ENCODE measurements around the gene ATP10A.

DNA sequence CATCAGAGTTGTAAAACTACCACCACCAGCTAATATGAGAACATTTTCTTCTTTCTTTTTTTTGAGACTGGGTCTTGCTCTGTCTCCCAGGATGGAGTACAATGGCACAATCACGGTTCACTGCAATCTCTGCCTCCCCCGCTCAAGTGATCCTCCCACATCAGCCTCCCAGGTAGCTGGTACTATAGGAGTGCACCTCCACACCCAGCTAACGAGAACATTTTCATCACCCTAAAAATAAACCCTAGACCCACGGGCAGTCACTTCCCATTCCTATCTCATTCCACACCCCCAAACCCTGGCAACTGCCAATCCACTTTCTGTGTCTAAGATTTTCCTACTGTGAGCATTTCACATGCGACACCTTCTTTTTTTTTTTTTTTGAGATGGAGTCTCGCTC lies 130.9 kb downstream of the ATP10A start:
- no peak for TF ChIP-seq POLR2AphosphoS5 (IDR thresholded peaks at IDR 0.05)
- TF ChIP-seq, protein P1, sequence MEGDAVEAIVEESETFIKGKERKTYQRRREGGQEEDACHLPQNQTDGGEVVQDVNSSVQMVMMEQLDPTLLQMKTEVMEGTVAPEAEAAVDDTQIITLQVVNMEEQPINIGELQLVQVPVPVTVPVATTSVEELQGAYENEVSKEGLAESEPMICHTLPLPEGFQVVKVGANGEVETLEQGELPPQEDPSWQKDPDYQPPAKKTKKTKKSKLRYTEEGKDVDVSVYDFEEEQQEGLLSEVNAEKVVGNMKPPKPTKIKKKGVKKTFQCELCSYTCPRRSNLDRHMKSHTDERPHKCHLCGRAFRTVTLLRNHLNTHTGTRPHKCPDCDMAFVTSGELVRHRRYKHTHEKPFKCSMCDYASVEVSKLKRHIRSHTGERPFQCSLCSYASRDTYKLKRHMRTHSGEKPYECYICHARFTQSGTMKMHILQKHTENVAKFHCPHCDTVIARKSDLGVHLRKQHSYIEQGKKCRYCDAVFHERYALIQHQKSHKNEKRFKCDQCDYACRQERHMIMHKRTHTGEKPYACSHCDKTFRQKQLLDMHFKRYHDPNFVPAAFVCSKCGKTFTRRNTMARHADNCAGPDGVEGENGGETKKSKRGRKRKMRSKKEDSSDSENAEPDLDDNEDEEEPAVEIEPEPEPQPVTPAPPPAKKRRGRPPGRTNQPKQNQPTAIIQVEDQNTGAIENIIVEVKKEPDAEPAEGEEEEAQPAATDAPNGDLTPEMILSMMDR (IDR thresholded peaks at IDR 0.05): no peak
